ENCODE data around the gene ING2.
"Not testable (repeated sequence)": the region's sequence is repeated elsewhere in the genome, so short reads cannot be mapped to it uniquely, and the experiment has no call there.

ING2 gene

GRCh38 chr4:183469285-183469684 is 35.6 kb upstream of the ING2 start:
- TF ChIP-seq, protein P1, sequence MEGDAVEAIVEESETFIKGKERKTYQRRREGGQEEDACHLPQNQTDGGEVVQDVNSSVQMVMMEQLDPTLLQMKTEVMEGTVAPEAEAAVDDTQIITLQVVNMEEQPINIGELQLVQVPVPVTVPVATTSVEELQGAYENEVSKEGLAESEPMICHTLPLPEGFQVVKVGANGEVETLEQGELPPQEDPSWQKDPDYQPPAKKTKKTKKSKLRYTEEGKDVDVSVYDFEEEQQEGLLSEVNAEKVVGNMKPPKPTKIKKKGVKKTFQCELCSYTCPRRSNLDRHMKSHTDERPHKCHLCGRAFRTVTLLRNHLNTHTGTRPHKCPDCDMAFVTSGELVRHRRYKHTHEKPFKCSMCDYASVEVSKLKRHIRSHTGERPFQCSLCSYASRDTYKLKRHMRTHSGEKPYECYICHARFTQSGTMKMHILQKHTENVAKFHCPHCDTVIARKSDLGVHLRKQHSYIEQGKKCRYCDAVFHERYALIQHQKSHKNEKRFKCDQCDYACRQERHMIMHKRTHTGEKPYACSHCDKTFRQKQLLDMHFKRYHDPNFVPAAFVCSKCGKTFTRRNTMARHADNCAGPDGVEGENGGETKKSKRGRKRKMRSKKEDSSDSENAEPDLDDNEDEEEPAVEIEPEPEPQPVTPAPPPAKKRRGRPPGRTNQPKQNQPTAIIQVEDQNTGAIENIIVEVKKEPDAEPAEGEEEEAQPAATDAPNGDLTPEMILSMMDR (IDR thresholded peaks at IDR 0.05; ENCODE audit: low read depth, low read length, missing control alignments) = no peak
- no peak overlapping the region for H3K4me3 ChIP-seq (replicated peaks; ENCODE audit: low read depth, low read length)
- no peak for DNase-seq (ENCODE audit: extremely low read depth, low read depth)

- TF ChIP-seq, protein P1 (IDR thresholded peaks at IDR 0.05; ENCODE audit: low read depth, low read length, missing control alignments) = no peak
- H3K4me3 ChIP-seq (replicated peaks; ENCODE audit: low read depth, low read length) = no peak overlapping the region
- DNase-seq (ENCODE audit: extremely low read depth, low read depth) = no peak
Observed at GRCh38 chr4:183469936-183470335, 34.9 kb upstream of the ING2 start.

GRCh38 chr4:183470821-183471220 is 34.0 kb upstream of the ING2 start:
- H3K4me3 ChIP-seq (replicated peaks; ENCODE audit: low read depth, low read length) = no peak overlapping the region
- DNase-seq (ENCODE audit: extremely low read depth, low read depth) = no peak
- TF ChIP-seq, protein P1 (IDR thresholded peaks at IDR 0.05; ENCODE audit: low read depth, low read length, missing control alignments) = no peak

GRCh38 chr4:183471946-183472708 is 32.7 kb upstream of the ING2 start:
- TF ChIP-seq, protein P1 (IDR thresholded peaks at IDR 0.05; ENCODE audit: low read depth, low read length, missing control alignments) = peak; percentile 78
- H3K4me3 ChIP-seq (replicated peaks; ENCODE audit: low read depth, low read length) = no peak overlapping the region
- peak; percentile 35 for DNase-seq (ENCODE audit: extremely low read depth, low read depth)

DNA sequence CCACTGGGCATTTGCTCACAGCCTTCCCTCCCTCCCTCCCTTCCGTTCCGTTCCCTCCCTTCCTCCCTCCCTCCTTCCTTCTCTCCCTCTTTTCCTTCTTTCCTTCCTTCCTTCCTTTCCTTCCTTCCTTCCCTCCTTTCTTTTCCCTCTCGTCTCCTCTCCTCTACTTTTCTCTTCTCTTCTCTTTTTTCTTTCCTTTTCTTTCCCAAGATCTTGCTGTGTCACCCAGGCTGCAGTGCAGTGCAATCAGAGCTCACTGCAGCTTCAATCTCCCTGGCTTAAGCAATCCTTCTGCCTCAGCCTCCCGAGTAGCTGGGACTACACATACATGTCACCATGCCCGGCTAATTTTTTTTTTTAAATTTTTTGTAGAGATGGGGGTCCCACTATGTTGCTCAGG is 26.7 kb upstream of the ING2 start:
- TF ChIP-seq, protein P1 (IDR thresholded peaks at IDR 0.05; ENCODE audit: low read depth, low read length, missing control alignments) = no peak
- no peak for DNase-seq (ENCODE audit: extremely low read depth, low read depth)
- no peak overlapping the region for H3K4me3 ChIP-seq (replicated peaks; ENCODE audit: low read depth, low read length)

GRCh38 chr4:183478926-183479325 is 25.9 kb upstream of the ING2 start:
- no peak for DNase-seq (ENCODE audit: extremely low read depth, low read depth)
- no peak overlapping the region for H3K4me3 ChIP-seq (replicated peaks; ENCODE audit: low read depth, low read length)
- TF ChIP-seq, protein P1 (IDR thresholded peaks at IDR 0.05; ENCODE audit: low read depth, low read length, missing control alignments) = no peak

DNA sequence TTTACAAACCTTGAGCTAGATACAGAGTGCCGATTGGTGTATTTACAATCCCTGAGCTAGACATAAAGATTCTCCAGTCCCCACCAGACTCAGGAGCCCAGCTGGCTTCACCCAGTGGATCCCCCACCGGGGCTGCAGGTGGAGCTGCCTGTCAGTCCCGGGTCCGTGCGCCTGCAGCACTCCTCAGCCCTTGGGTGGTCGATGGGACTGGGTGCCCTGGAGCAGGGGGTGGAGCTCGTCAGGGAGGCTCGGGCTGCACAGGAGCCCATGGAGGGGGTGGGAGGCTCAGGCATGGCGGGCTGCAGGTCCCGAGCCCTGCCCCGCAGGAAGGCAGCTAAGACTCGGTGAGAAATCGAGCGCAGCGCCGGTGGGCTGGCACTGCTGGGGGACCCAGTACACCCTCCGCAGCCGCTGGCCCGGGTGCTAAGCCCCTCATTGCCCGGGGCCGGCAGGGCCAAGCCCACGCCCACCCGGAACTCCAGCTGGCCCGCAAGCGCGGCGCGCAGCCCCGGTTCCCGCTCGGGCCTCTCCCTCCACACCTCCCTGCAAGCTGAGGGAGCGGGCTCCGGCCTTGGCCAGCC is 22.3 kb upstream of the ING2 start:
- not testable (repeated sequence) for H3K4me3 ChIP-seq (replicated peaks; ENCODE audit: low read depth, low read length); DNase-seq (ENCODE audit: extremely low read depth, low read depth)
